ENCODE data around the gene ALDH3B1. TPM values are rescaled to one million over a fixed set of nuclear protein-coding genes. Genes with fewer than 3 reads are reported as not detected.

Gene ALDH3B1
- total RNA-seq, 3 donors from 2014 or later: 9.8 to 26.4 (median 20.6) TPM

DNA sequence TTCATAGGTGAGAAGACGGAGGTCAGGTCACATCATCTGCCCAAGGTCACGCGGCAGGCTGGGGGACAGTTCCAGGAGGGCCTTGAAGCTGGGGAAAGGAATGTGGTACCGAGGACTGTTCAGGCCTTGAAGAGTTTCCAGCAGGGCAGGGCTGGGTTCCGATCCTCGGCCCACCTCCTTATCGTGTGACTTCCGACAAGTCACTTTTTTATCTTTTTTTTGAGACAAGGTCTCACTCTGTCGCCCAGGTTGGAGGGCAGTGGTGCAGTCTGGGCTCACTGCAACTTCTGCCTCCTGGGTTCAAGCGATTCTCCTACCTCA, 21.0 kb downstream of the ALDH3B1 start:
- TF ChIP-seq POLR2A (IDR thresholded peaks at IDR 0.05) (no peak), POLR2AphosphoS5 (IDR thresholded peaks at IDR 0.05) (no peak)
- TF ChIP-seq, protein P1, sequence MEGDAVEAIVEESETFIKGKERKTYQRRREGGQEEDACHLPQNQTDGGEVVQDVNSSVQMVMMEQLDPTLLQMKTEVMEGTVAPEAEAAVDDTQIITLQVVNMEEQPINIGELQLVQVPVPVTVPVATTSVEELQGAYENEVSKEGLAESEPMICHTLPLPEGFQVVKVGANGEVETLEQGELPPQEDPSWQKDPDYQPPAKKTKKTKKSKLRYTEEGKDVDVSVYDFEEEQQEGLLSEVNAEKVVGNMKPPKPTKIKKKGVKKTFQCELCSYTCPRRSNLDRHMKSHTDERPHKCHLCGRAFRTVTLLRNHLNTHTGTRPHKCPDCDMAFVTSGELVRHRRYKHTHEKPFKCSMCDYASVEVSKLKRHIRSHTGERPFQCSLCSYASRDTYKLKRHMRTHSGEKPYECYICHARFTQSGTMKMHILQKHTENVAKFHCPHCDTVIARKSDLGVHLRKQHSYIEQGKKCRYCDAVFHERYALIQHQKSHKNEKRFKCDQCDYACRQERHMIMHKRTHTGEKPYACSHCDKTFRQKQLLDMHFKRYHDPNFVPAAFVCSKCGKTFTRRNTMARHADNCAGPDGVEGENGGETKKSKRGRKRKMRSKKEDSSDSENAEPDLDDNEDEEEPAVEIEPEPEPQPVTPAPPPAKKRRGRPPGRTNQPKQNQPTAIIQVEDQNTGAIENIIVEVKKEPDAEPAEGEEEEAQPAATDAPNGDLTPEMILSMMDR (IDR thresholded peaks at IDR 0.05): no peak
- Histone ChIP-seq H3K4me1 (peaks cover 4 to 9% of the 10 kb centered on the region in 2 donors), H3K27ac (peak overlapping the region; percentile 84 to 88), H3K27me3 (no peaks in the 10 kb centered on the region), H3K4me3 (peak overlapping the region; percentile 83), H3K9me3 (no peaks in the 10 kb centered on the region), H3K36me3 (no peaks in the 10 kb centered on the region)
- intact Hi-C loops (cut with DNase I; ENCODE audit: low total_unique reads): no loop called here
- no peak for DNase-seq (ENCODE audit: low spot score in 2 of 2)

DNA sequence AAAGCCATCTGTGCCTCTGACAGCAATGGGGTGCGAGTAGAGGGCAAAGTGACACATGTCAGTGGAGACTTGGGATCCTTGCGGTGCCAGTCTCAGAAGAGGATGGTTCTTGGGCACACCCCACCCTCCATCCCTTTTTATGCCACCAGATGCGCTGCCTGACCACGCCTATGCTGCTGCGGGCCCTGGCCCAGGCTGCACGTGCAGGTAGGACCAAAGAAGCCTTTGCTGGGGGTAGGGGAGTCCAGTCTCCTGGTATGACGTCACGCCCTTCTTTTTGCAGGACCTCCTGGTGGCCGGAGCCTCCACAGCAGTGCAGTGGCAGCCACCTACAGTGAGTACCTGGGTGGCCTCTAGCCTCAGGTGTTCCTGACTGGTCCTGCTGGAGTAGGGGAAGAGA, 21.9 kb downstream of the ALDH3B1 start:
- Histone ChIP-seq H3K4me3 (no peak overlapping the region), H3K27me3 (no peaks in the 10 kb centered on the region), H3K36me3 (no peaks in the 10 kb centered on the region), H3K9me3 (no peaks in the 10 kb centered on the region), H3K27ac (no peak overlapping the region), H3K4me1 (peaks cover 4 to 13% of the 10 kb centered on the region in 2 donors)
- intact Hi-C loops (cut with DNase I; ENCODE audit: low total_unique reads): no loop called here
- TF ChIP-seq, protein P1 (IDR thresholded peaks at IDR 0.05): no peak
- TF ChIP-seq POLR2AphosphoS5 (IDR thresholded peaks at IDR 0.05) (no peak), POLR2A (IDR thresholded peaks at IDR 0.05) (no peak)
- DNase-seq (ENCODE audit: low spot score in 2 of 2): no peak

DNA sequence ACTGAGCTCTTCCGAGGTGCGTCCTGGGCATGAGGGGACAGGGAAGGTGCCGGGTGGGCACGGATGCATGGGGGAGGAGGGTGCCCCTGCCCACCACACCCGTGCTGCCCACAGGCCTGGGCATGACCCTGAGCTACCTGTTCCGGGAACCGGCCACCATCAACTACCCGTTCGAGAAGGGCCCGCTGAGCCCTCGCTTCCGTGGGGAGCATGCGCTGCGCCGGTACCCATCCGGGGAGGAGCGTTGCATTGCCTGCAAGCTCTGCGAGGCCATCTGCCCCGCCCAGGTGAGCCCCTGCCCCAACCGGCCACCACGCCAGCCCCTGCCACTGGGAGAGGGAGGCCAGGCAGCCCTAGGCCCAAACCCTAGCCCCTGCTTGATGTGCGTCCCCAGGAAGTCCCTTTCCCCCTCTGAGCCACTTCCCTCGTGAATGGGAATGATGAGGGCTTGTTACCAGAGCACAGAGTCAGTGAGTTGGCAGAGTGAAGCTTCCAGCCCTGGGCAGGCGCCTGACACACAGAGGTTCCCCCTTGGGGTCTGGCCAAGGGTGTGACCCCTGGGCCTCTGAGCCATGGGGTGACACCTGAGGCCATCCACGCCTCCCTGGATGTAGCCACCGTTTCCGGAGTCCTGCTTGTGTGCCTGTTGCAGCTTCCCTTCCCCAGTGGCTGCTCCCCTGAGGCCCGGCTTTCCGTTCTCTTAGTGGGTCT, 23.0 kb downstream of the ALDH3B1 start:
- TF ChIP-seq, protein P1 (IDR thresholded peaks at IDR 0.05): no peak
- TF ChIP-seq POLR2AphosphoS5 (IDR thresholded peaks at IDR 0.05): no peak
- no peak for TF ChIP-seq POLR2A (IDR thresholded peaks at IDR 0.05)
- intact Hi-C loops (cut with DNase I; ENCODE audit: low total_unique reads): no loop called here
- Histone ChIP-seq H3K36me3 (no peaks in the 10 kb centered on the region), H3K9me3 (no peaks in the 10 kb centered on the region), H3K27ac (peak overlapping the region in 1 of 2 donors; percentile 55), H3K4me3 (no peak overlapping the region), H3K4me1 (peaks cover 8 to 22% of the 10 kb centered on the region in 2 donors), H3K27me3 (no peaks in the 10 kb centered on the region)
- no peak for DNase-seq (ENCODE audit: low spot score in 2 of 2)

DNA sequence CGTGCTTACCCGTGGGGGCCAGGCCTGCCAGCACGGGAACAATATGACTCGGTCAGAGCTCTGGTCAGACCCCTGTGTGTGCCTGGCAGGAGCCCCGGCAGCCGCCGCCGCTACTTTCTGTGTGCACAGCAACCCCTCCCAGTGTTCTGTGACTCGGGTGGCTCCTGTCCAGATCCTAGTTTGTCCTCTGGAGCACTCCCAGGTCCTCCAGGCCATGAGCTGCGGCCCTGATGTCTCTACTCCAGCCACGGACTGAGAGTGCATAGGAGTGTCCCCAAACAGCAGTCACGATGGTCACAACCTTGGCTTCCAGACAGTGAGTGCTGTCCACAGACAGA, 23.6 kb downstream of the ALDH3B1 start:
- Histone ChIP-seq H3K27me3 (no peaks in the 10 kb centered on the region), H3K4me3 (no peak overlapping the region)
- TF ChIP-seq POLR2A (IDR thresholded peaks at IDR 0.05) (no peak), POLR2AphosphoS5 (IDR thresholded peaks at IDR 0.05) (no peak)
- TF ChIP-seq, protein P1 (IDR thresholded peaks at IDR 0.05): no peak

DNA sequence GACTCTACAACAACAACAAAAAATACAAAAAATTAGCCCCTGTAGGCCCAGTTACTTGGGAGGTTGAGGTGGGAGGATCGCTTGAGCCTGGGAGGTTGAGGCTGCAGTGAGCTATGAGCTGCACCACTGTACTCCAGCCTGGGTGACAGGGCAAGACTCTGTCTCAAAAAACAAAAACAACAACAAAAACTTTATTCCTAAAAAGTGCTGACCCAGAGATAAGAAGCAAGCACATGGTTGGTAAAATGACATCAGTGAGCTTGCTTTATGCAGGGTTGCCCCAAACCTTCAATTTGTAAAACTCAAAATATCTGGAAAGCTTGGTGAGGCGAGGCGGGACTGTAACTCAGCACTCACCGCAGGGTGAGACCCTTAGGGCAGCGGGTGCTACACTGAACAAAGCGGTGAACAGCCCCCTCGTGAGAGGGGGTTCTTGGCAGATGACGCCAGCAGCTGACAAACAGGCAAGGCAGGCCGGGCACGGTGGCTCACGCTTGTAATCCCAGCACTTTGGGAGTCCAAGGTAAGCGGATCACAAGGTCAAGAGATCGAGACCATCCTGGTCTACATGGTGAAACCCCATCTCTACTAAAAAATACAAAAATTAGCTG, 25.2 kb downstream of the ALDH3B1 start:
- Histone ChIP-seq H3K9me3 (no peaks in the 10 kb centered on the region), H3K27me3 (no peaks in the 10 kb centered on the region), H3K4me3 (no peak overlapping the region), H3K27ac (no peak overlapping the region), H3K36me3 (no peaks in the 10 kb centered on the region), H3K4me1 (peaks cover 12 to 29% of the 10 kb centered on the region in 2 donors)
- intact Hi-C loops (cut with DNase I; ENCODE audit: low total_unique reads): no loop called here
- no peak for DNase-seq (ENCODE audit: low spot score in 2 of 2)
- TF ChIP-seq, protein P1 (IDR thresholded peaks at IDR 0.05): no peak
- TF ChIP-seq POLR2AphosphoS5 (IDR thresholded peaks at IDR 0.05) (no peak), POLR2A (IDR thresholded peaks at IDR 0.05) (no peak)

More for the DNA sequence above, 23.6 kb downstream of the ALDH3B1 start:
- H3K9me3 ChIP-seq: no peaks in the 10 kb centered on the region
- H3K36me3 ChIP-seq: no peaks in the 10 kb centered on the region
- DNase-seq (ENCODE audit: low spot score in 2 of 2): no peak
- H3K4me1 ChIP-seq: peaks cover 13 to 25% of the 10 kb centered on the region in 2 donors
- peak overlapping the region in 1 of 2 donors; percentile 55 for H3K27ac ChIP-seq
- intact Hi-C loops (cut with DNase I; ENCODE audit: low total_unique reads): no loop called here
